ENCODE measurements around the gene ARL17B.
"Not testable (repeated sequence)": the region's sequence is repeated elsewhere in the genome, so short reads cannot be mapped to it uniquely, and the experiment has no call there.

DNA sequence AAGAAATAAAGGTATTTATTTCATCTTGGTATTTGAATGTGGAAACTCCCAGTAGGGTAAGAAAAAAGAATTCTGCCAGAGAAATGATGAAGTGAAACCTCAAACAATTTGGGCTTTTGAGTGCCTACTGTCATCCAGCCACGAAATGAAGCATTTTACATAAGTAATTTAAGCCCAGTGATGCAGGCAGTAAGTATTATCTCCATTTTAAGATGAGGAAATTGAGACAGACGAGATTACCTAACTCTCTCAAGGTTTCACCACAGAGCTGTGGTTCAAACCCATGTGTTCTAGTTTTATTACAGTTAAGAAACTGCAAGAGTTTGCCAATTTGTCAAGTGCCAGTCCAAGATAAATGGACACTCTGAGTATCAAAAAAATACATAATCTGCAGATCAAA lies 13.2 kb downstream of the ARL17B start:
- TF ChIP-seq EZH2 (IDR thresholded peaks at IDR 0.05); POLR2AphosphoS5 (IDR thresholded peaks at IDR 0.05; ENCODE audit: borderline replicate concordance, low read depth, low read length): not testable (repeated sequence)

Data from SK-N-MC (cell line).